Spleen (tissue), 11 donors: Measurements from ENCODE around the gene ACP6. TPM values are rescaled to one million over a fixed set of nuclear protein-coding genes. Genes with fewer than 3 reads are reported as not detected.
A peak's percentile ranks its signal among the peaks of the same experiment; 100 is the strongest.

Experiments used
- DNase-seq: peaks from one replicate; pipeline ENCODE4 v3.0.0-alpha.2; 2020
- H3K27ac ChIP-seq, 8 donors: fragments of 200-600 bp; sonication (generic) in 7 of 8; 1 replicate in 4 of 8; 2 replicates in 4 of 8; pipeline versions ENCODE4 v1.5.0 to v1.8.0; 2016 to 2021; ENCODE audit warnings: inconsistent platforms in 4 of 8, mild to moderate bottlenecking in 4 of 8, moderate library complexity in 1 of 8
- H3K27me3 ChIP-seq, 7 donors: fragments of 200-600 bp; sonication (generic) in 6 of 7; replicated peaks in 1 of 7; 1 replicate in 4 of 7; 2 replicates in 3 of 7; pipeline versions ENCODE4 v1.5.0 to v1.8.0; 2016 to 2021; ENCODE audit warnings: inconsistent platforms in 3 of 7, mild to moderate bottlenecking in 1 of 7
- H3K36me3 ChIP-seq, 6 donors: fragments of 200-600 bp; sonication (generic) in 5 of 6; 1 replicate in 4 of 6; 2 replicates in 2 of 6; pipeline versions ENCODE4 v1.5.0 to v1.8.0; 2016 to 2021; ENCODE audit warnings: inconsistent platforms in 2 of 6
- H3K4me1 ChIP-seq, 6 donors: fragments of 200-600 bp; sonication (generic) in 5 of 6; 1 replicate in 3 of 6; 2 replicates in 3 of 6; pipeline versions ENCODE4 v1.5.0 to v1.8.0; 2016 to 2021; ENCODE audit warnings: inconsistent platforms in 3 of 6
- H3K4me3 ChIP-seq, 8 donors: fragments of 200-600 bp; sonication (generic) in 7 of 8; 1 replicate in 4 of 8; 2 replicates in 4 of 8; pipeline versions ENCODE4 v1.5.0 to v1.8.0; 2016 to 2021; ENCODE audit warnings: inconsistent platforms in 4 of 8, mild to moderate bottlenecking in 4 of 8, moderate library complexity in 2 of 8
- H3K9me3 ChIP-seq, 8 donors: fragments of 200-600 bp; sonication (generic) in 7 of 8; 1 replicate in 4 of 8; 2 replicates in 4 of 8; pipeline versions ENCODE4 v1.5.0 to v1.8.0; 2016 to 2021; ENCODE audit warnings: inconsistent platforms in 4 of 8
- POLR2A ChIP-seq, 3 donors: fragments of 450-650 bp; IDR thresholded peaks; one replicate each; pipeline ENCODE4 v1.5.1; 2017; ENCODE audit warnings: antibody characterized with exemption in 3 of 3, mild to moderate bottlenecking in 1 of 3
- POLR2AphosphoS5 ChIP-seq, 3 donors: sonication (generic); formaldehyde crosslinking; IDR thresholded peaks; one replicate each; pipeline ENCODE4 v1.5.1; 2017; ENCODE audit warnings: antibody characterized with exemption in 3 of 3
- WGBS, 5 donors: extraction: QIAGEN DNeasy Blood & Tissue Kit in 3 of 5; methylation state at CpG; one replicate each; pipeline versions ENCODE4 v1.1.5 to v1.1.7; 2013 to 2018; 5-methylcytosine and 5-hydroxymethylcytosine counted together
- intact Hi-C: fragments of 100-400 bp; cut with DNase I; formaldehyde crosslinking; loops from one replicate; pipeline ENCODE4 v1.15.0; 2023; ENCODE audit warnings: low total_unique reads
- polyA plus RNA-seq, 3 donors: library from polyadenylated mRNA; stranded (reverse); fragments of 200-250 nt; gene quantifications; one replicate each; pipeline ENCODE4 v1.2.1, GENCODE V29; 2013
- total RNA-seq, 7 donors: library from RNA; depleted of rRNA in 3 of 7; stranded (reverse); fragments of >200 nt in 3 of 7; fragmentation: NEBNext Ultra II Directional in 4 of 7; extraction: Animal tissue kit (Norgen Biotek cat#: 25700) in 4 of 7; gene quantifications; one replicate each; pipeline versions ENCODE4 v1.1.0 to v1.2.1, GENCODE V29; 2016 to 2021
- TF ChIP-seq, protein P1 (sequence below), 11 experiments: fragments of 200-600 bp in 7 of 11; fragments of 450-650 bp in 4 of 11; sonication (generic) in 4 of 11; IDR thresholded peaks in 8 of 11; conservative IDR thresholded peaks in 3 of 11; 1 replicate in 7 of 11; 2 replicates in 4 of 11; pipeline versions ENCODE4 v1.4.0 to v1.8.0; 2016 to 2021; ENCODE audit warnings: antibody characterized with exemption in 11 of 11, inconsistent platforms in 4 of 11, mild to moderate bottlenecking in 1 of 11
- donor health status: healthy with polysubstance abuse.
- donor health status: DM: no; HTN: no; CAD: no; lungs with moderate emphysema.
- donor health status: DM: no; HTN: no; CAD: no.
- donor health status: Bipolar disorder and iron deficiency.
- donor health status: healthy.
- donor health status: DM: no; HTN: no; CAD: no.
- donor health status: DM: yes; HTN: yes; CAD: no.

Gene ACP6
- total and polyA plus RNA-seq, 10 donors: 7.1 to 18.8 (median 9.3) TPM

DNA sequence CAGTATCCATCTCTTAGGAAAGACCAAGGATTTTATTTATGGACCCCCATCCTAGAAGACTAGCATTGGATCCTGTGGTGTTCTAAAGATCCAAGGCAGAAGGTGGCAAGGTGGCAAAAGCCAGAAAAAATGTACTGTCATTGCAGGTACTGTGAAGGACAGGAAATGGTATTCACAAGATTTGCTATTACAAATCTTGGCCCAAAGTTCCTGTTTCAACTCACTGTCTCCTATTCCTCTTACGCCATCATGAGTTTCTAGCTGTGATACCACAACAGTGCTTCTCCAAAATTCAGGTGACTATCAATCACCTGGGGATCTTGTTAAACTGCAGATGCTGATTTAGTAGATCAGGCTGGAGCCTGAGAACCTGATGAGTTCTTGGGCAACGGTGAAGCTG, 21.4 kb downstream of the ACP6 start:
- intact Hi-C loops: no loop called here
- peak overlapping the region in 7 of 8 donors; percentile 35 to 90 (median 87) for H3K27ac ChIP-seq
- H3K9me3 ChIP-seq: no peaks in the 10 kb centered on the region
- H3K36me3 ChIP-seq: peaks cover 0 to 81% (median 18%) of the 10 kb centered on the region in 6 donors
- peaks cover 0 to 57% (median 23%) of the 10 kb centered on the region in 6 donors for H3K4me1 ChIP-seq
- H3K4me3 ChIP-seq: peak overlapping the region in 1 of 8 donors; percentile 62
- DNase-seq: no peak
- TF ChIP-seq POLR2AphosphoS5 (IDR thresholded peaks at IDR 0.05): no peak
- TF ChIP-seq POLR2A (IDR thresholded peaks at IDR 0.05): no peak
- TF ChIP-seq, protein P1, sequence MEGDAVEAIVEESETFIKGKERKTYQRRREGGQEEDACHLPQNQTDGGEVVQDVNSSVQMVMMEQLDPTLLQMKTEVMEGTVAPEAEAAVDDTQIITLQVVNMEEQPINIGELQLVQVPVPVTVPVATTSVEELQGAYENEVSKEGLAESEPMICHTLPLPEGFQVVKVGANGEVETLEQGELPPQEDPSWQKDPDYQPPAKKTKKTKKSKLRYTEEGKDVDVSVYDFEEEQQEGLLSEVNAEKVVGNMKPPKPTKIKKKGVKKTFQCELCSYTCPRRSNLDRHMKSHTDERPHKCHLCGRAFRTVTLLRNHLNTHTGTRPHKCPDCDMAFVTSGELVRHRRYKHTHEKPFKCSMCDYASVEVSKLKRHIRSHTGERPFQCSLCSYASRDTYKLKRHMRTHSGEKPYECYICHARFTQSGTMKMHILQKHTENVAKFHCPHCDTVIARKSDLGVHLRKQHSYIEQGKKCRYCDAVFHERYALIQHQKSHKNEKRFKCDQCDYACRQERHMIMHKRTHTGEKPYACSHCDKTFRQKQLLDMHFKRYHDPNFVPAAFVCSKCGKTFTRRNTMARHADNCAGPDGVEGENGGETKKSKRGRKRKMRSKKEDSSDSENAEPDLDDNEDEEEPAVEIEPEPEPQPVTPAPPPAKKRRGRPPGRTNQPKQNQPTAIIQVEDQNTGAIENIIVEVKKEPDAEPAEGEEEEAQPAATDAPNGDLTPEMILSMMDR (IDR thresholded peaks at IDR 0.05 in 8 of 11, conservative IDR thresholded peaks at IDR 0.05 in 3 of 11): no peak
- no peaks in the 10 kb centered on the region for H3K27me3 ChIP-seq
- WGBS, 5 donors: 61 to 76% (median 65%) methylated on average over 2 of the region's 2 CpGs

DNA sequence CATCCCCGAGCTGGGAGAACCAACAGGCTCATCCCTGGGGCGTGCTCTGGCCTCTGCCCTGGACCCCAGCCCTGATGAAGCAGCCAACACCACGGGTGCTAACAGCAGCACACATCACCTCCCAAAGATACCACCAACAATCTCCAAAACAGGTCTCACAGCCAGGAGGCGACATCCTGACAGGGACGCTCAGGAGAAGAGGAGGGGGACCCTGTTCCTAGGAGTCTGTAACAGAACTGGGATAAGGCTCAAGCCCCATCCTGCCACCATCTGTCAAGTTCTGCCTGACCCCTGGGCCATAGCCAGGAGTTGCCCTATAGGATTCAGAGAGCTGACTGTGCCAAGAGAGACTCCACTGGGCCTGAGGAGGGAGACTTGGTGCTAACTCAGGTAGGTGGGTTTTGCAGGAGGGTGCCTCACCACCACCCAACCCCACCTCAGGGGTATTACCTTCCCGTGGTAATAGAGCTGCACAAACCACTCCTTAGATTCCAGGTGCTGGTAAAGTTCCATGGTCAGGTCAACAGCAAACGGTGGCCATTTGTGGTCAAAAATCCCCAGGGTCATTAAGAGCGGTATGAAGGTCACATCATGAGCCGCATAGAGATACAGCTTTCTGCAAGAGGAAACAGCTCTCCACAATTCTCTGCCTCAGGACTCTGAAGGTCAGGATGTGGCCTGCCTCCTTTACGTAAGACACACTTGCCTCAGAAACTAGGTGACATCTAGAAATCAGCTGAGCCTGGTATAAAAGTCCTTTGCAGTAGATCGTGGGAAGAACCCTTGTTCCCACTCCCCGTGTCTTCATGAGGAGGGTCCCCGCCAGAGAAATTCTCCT, 22.3 kb downstream of the ACP6 start:
- Histone ChIP-seq H3K4me1 (peaks cover 0 to 57% (median 23%) of the 10 kb centered on the region in 6 donors), H3K27ac (peak overlapping the region in 7 of 8 donors; percentile 35 to 90 (median 87)), H3K27me3 (no peaks in the 10 kb centered on the region), H3K36me3 (peaks cover 0 to 81% (median 20%) of the 10 kb centered on the region in 6 donors), H3K4me3 (peak overlapping the region in 4 of 8 donors; percentile 2 to 62 (median 14)), H3K9me3 (no peaks in the 10 kb centered on the region)
- WGBS, 5 donors: 62 to 77% (median 69%) methylated on average over 12 to 13 of the region's 13 CpGs
- DNase-seq: no peak
- peak in 1 of 3 donors; percentile 49 for TF ChIP-seq POLR2AphosphoS5 (IDR thresholded peaks at IDR 0.05)
- TF ChIP-seq, protein P1 (IDR thresholded peaks at IDR 0.05 in 8 of 11, conservative IDR thresholded peaks at IDR 0.05 in 3 of 11): no peak
- no peak for TF ChIP-seq POLR2A (IDR thresholded peaks at IDR 0.05)
- intact Hi-C loops: no loop called here

DNA sequence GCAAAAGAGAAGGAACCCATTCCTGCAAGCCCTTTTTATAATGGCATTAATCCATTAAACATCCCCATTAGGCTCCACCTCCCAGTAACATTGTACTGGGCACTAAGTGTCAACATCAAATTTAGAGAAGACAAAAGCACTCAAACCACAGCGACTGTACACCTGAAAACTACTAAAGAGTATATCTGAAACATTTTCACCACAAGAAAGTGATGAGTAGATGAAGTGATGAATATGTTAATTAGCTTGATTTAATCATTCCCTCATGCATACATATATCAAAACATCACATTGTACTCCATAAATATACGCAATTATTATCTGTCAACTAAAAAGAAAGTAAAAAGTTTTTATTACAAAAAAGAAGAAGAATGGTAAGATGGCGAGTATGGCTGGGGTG, 26.4 kb downstream of the ACP6 start:
- Histone ChIP-seq H3K4me1 (peaks cover 0 to 62% (median 29%) of the 10 kb centered on the region in 6 donors), H3K36me3 (peaks cover 0 to 47% (median 8%) of the 10 kb centered on the region in 6 donors), H3K27me3 (no peaks in the 10 kb centered on the region), H3K4me3 (no peak overlapping the region), H3K27ac (no peak overlapping the region), H3K9me3 (no peaks in the 10 kb centered on the region)
- no peak for DNase-seq
- TF ChIP-seq POLR2A (IDR thresholded peaks at IDR 0.05) (no peak), POLR2AphosphoS5 (IDR thresholded peaks at IDR 0.05) (no peak)
- TF ChIP-seq, protein P1 (IDR thresholded peaks at IDR 0.05 in 8 of 11, conservative IDR thresholded peaks at IDR 0.05 in 3 of 11): no peak
- 91 to 96% (median 94%) methylated on average over 3 of the region's 3 CpGs for WGBS, 5 donors
- intact Hi-C loops: no loop called here
